HUDEP-2 (cell line): ENCODE measurements around the gene GGCT.
"Not testable (repeated sequence)": the region's sequence is repeated elsewhere in the genome, so short reads cannot be mapped to it uniquely, and the experiment has no call there.

Experiments used
- DNase-seq, 76 experiments: peaks; one replicate each; lab custom pipeline; 2025; ENCODE audit not compliant: unreplicated experiment in 76 of 76; lab: John Stamatoyannopoulos, UW

GGCT gene

GRCh38 chr7:30519122-30519521 lies 14.5 kb upstream of the GGCT start:
- DNase-seq: no peak

GRCh38 chr7:30515761-30516160 lies 11.1 kb upstream of the GGCT start:
- no peak for DNase-seq

GRCh38 chr7:30514776-30515175 lies 10.1 kb upstream of the GGCT start:
- DNase-seq: no peak

GRCh38 chr7:30514177-30514576 lies 9.5 kb upstream of the GGCT start:
- no peak for DNase-seq

DNA sequence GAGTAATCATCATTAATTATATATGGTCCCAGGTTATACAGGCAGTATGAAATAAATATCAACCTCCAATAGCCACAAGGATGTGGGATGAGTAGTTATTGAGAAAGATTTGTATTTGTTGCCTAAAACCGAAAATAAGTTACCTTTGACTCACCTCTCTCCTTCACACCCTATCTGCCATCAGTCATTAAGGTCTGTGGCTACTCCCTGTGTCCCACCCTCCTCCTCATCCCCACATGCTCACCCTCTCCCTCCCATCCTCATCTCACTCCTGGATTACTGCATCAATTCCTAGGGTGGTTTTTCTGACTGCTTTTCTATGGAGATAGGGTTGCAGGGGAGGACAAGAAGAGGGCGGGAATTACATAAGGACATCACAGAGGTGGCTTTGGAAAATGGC lies 9.1 kb upstream of the GGCT start:
- DNase-seq: no peak

GRCh38 chr7:30511973-30512662 lies 7.5 kb upstream of the GGCT start:
- peak in 1 of 76 experiments; percentile 16 for DNase-seq

DNA sequence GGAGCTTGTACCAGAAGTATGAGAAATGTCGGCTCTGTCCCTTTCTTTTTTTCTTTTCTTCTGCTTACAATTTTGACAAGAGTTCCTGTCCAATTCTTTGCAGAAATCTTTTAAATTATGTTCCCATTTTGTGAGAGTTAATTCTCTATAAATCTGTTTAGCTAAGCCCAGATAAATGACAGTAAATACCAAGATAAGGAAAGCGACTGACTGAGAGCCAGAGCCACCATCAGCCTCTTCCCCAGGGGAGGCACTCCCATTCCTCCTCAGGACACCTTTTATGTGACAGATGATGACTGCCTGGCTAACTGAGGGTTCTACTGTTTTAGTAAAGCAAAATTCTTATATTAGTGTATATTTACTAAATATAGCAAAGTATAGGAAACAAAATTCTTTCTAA lies 6.9 kb upstream of the GGCT start:
- no peak for DNase-seq

DNA sequence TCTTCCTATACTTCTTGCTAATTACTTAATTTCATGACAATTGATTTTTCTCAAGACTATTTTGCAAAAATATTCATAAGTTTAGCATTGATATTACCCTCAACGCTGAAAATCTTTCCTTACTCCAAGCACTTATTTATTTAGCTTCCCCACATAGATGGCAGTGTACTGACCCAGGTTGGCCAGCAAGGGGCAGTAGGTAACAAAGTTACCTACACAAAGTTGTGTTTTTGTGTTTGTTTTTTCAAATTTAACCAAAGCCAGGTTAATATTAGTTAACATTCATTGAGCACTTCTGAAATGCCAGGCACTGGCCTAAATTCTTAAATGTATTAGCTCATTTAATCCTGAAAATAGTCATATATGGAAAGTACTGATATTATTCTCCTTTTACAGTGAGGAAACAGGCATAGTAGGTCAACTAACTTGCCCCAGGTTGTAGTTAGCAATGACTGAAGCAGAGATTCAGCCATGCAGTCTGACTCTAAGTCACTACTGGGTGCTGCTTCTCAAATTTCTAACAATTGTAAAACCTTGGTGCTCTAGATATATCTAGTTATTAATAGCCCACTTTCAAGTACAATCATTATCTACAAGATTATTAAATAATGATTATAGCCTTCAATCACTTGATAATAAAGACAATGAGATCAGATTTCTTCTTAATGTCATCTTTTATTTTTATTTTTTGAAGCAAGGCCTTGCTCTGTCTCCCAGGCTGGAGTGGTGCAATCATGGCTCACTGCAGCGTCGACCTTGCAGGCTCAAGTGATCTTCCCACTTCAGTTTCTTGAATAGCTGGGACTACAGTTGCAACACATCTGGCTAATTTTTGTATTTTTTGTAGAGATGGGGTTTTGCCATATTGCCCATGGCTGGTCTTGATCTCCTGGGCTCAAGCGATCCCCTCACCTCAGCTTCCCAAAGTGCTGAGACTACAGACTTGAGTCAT lies 5.8 kb upstream of the GGCT start:
- peak in 26 of 76 experiments; percentile 3 to 51 (median 20) for DNase-seq

DNA sequence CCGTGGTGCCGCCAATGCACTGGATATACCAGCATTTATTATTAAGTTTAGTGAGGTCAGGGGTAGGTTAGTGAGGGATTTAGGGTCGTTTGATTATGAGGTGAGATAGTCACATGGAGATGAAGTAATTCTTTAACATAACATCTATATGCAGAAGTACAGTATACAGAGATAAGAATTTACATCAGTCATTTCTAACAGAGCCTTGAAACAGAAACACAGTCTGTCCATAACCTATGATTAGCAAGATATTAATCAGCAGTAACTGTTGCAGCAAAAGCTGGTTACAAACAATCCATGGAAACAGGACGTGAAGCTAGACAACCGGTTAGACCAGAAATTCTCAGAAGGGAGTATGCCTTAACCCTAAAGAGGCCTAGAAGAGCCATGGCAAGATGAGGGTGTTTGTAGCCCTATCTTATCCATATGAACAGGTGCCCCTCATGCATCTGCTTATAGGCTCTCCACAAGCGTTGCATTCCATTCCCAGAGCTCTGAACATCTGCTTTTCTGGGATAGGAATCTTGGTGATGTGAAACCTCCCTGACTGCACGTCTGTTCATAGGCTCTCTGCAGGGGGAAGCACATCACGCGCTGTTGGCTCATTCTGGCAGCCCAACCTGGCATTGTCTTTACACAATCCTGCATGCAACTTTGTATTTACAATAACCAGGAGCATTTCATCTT lies 4.7 kb upstream of the GGCT start:
- peak in 1 of 76 experiments; percentile 13 for DNase-seq

GRCh38 chr7:30507346-30507900 lies 2.8 kb upstream of the GGCT start:
- DNase-seq: not testable (repeated sequence)

DNA sequence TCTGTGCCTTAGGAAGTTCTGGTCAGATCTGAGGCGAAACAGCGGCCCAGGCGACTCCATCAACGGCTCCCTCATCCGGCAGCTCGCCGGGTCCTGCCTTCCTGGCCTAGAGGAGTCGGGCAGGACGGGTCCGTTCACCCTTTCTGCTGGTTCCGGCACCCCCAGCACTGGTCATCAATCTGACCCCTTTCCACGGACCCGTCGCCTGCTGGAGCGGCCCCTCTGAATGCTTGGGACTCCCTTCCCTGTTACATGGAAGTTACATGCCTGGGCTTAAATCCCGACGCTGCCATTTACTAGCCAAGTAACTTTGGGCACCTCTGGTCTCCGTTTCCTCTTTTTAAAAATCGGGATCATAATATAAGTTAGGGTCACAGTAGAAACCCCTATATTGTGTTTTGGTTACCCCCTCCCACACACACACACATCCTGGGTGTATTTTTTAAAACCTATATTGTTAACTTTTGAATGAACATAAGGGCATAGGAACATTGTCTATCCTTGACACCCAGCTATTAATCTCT lies 607 bp upstream of the GGCT start:
- peak in 1 of 76 experiments; percentile 78 for DNase-seq

DNA sequence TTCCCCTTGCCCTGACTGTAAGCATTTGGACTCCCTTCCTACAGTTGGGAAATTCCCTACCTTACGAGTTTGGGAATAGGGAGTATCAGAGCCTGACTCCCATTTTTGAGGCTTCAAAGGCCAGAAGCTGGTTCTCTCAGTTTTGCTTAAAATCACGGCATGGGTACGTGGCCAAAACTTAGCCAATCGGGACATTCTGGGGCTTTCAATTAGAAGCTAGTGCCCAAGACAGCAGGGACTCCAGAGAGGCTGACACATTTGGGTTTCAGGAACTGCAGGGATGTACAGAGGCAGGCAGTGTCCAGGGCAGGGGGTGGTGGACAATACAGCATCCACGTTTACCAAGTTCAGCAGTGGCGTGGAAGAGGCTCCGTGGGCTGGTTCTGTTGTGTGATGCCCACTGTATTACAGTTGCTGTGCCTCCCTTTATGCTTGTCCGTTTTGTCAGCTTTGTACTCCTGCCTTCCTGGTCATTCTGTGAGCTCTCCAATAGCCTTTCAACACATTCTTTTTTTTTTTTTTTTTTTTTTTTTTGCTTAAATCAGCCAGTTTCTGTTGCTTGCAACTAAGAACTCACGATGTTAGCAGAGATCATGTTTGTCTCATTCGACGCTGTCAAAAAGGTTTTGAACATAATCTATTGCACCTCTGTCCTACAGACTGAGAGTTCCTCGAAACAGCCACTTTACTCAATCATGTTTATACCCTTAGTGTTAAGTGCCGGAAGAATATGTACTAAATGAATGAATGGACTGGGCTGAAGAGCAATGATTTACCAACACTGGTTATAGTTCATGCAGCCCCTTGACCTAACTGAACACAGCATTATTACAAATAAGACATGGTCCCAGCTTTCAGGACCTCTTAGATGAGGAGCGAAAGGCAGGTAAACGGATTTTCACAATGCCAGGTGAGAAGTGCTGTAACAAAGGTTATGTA lies 1.1 kb downstream of the GGCT start:
- DNase-seq: no peak

DNA sequence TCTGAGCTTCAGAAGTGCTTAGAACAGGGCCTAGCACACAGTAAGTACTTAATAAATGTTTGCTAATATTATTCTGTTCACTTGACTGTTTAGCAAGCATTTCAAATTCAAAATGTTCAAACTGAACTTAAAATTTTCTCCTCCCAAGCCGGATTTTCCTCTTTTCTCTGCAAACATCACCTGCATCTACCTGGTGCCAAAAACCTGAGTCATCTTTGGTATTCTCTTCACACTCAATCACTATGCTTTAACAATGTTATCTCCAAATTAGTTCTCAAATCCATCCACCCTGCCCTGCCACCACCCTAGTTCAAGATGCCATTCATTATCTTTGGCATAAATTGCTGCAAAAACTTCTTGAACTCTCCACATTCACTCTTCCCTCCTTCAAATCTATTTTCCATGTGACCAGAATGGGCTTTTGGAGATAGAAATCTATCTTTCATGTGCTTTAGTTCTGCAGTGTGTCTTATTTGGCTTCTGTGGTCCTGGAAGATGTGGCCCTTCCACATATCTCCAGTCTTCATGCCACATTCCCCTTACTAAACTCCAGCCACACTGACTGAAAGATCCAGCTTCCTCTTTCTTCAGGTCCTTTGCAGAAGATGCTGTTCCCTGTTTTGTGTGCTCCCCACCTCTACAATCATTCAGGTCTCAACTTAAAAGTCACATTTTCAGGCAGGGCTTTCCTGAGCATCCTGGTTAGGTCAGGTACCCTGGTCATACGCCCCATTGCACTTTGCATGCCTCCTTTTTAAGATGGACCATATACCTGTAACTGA lies 2.0 kb downstream of the GGCT start:
- no peak for DNase-seq

- no peak for DNase-seq
These were observed 3.4 kb downstream of the GGCT start for GRCh38 chr7:30501264-30501663.

DNA sequence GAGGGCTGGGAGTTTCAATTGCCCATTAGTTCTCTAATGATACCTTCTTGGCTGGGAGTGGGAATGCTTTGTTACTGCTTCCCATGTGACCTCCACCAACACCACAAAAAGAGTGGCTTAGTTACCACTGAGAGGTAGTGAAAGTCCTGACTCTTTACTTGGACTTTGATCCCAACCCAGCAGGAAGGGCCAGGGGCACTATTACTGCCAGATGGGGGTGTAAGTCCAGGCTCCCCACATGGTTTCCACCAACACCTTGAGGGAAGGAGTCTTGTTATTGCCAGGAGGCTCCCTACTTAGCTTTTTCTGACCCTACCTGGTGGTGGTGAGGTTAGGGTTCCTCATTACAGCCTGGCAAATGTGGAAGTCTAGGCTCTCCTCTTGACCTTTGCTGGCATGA lies 11.4 kb downstream of the GGCT start:
- DNase-seq: no peak

GRCh38 chr7:30491417-30491816 lies 13.2 kb downstream of the GGCT start:
- no peak for DNase-seq

DNA sequence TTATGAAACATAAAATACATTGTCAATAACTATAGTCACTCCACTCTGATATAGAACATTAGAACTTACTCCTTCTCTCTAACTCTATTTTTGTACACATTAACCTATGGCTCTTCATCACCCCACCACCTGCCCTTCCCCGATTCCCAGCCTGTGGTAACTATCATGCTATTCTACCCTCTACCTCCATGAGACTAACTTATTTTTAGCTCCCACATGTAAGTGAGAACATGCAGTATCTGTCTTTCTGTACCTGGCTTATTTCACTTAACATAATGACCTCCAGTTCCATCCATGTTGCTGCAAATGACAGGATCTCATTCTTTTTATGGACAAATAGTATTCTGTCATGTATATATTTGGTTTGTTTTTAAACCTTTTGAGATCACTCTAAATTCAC lies 17.3 kb downstream of the GGCT start:
- DNase-seq: no peak

- no peak for DNase-seq
These were observed 19.0 kb downstream of the GGCT start for GRCh38 chr7:30485667-30486066.

GRCh38 chr7:30481416-30481815 lies 23.2 kb downstream of the GGCT start:
- not testable (repeated sequence) for DNase-seq
